Endothelial cell of umbilical vein (primary cell): ENCODE results near the gene MAN2A1.

ENCODE experiments used
- CTCF ChIP-seq, 2 donors: IDR thresholded peaks; 1 replicate in 1 of 2; 2 replicates in 1 of 2; pipeline ENCODE4 v1.5.1; 2011; ENCODE audit warnings: low read length in 2 of 2, mild to moderate bottlenecking in 2 of 2, moderate library complexity in 2 of 2, control low read depth in 1 of 2, inconsistent platforms in 1 of 2, low read depth in 1 of 2; ENCODE audit not compliant: insufficient read depth in 1 of 2; ENCODE audit errors: extremely low read depth in 1 of 2
- EZH2 ChIP-seq: IDR thresholded peaks from 2 replicates; pipeline ENCODE4 v1.6.1; 2012; ENCODE audit warnings: borderline replicate concordance, low read depth, mild to moderate bottlenecking, moderate library complexity, low read length, inconsistent platforms; ENCODE audit not compliant: severe bottlenecking
- FOS ChIP-seq: IDR thresholded peaks from 2 replicates; pipeline ENCODE4 v1.6.1; 2011; ENCODE audit warnings: mild to moderate bottlenecking, low read length, moderate library complexity, borderline replicate concordance; ENCODE audit not compliant: insufficient read depth
- POLR2A ChIP-seq: IDR thresholded peaks from 2 replicates; pipeline ENCODE4 v1.6.1; 2012; ENCODE audit warnings: low read depth, mild to moderate bottlenecking, control low read depth, low read length

GRCh38 chr5:109700516-109701153 lies 10.9 kb downstream of the MAN2A1 start:
- TF ChIP-seq EZH2, result no peak
- no peak for TF ChIP-seq POLR2A
- no peak for TF ChIP-seq CTCF (IDR thresholded peaks at IDR 0.05; ENCODE audit: extremely low read depth in 1 of 2, insufficient read depth in 1 of 2, low read depth in 1 of 2, low read length in 2 of 2)
- no peak for TF ChIP-seq FOS
